Body of pancreas (tissue), 4 donors: ENCODE measurements around the gene EMILIN1. TPM values are rescaled to one million over a fixed set of nuclear protein-coding genes. Genes with fewer than 3 reads are reported as not detected.

ENCODE experiments used
- ATAC-seq: fragments of 150-250 bp; one replicate; pipeline ENCODE4 v1.9.1; 2016
- DNase-seq, 4 donors: peaks; one replicate each; pipeline ENCODE4 v3.0.0-alpha.2; 2019
- H3K27ac ChIP-seq, 4 donors: fragments of 200-600 bp; sonication (generic); 1 replicate in 3 of 4; 2 replicates in 1 of 4; pipeline versions ENCODE4 v1.5.1 to v1.6.1; 2016 to 2019; ENCODE audit warnings: mild to moderate bottlenecking in 1 of 4, mixed read lengths in 1 of 4, moderate library complexity in 1 of 4
- H3K27me3 ChIP-seq, 2 donors: fragments of 200-600 bp; sonication (generic); one replicate each; pipeline ENCODE4 v1.6.0; 2016; ENCODE audit warnings: mild to moderate bottlenecking in 1 of 2
- H3K36me3 ChIP-seq, 2 donors: fragments of 200-600 bp; sonication (generic); replicated peaks in 1 of 2; 2 replicates each; pipeline ENCODE4 v1.5.1; 2016; ENCODE audit warnings: low read depth in 2 of 2; ENCODE audit not compliant: insufficient read depth in 1 of 2
- H3K4me1 ChIP-seq: fragments of 200-600 bp; sonication (generic); one replicate; pipeline ENCODE4 v1.6.0; 2016
- H3K4me3 ChIP-seq, 2 donors: fragments of 200-600 bp; sonication (generic); 1 replicate in 1 of 2; 2 replicates in 1 of 2; pipeline ENCODE4 v1.5.1; 2016 to 2019
- H3K9me3 ChIP-seq, 3 donors: fragments of 200-600 bp; sonication (generic); 1 replicate in 2 of 3; 2 replicates in 1 of 3; pipeline ENCODE4 v1.5.1; 2016
- POLR2A ChIP-seq, 3 donors: fragments of 450-650 bp; IDR thresholded peaks; one replicate each; pipeline ENCODE4 v1.6.1; 2016; ENCODE audit warnings: antibody characterized with exemption in 3 of 3, mild to moderate bottlenecking in 2 of 3
- WGBS, 2 donors: methylation state at CpG; one replicate each; pipeline ENCODE4 v1.1.5; 2017; 5-methylcytosine and 5-hydroxymethylcytosine counted together
- intact Hi-C: fragments of 100-400 bp; cut with DNase I; formaldehyde crosslinking; loops from one replicate; pipeline ENCODE4 v1.15.1; 2023
- total RNA-seq, 2 donors: library from RNA; depleted of rRNA; stranded (reverse); fragments of >200 nt; gene quantifications; one replicate each; pipeline ENCODE4 v1.1.0, GENCODE V29; 2016
- TF ChIP-seq, protein P1 (sequence below), 7 experiments: fragments of 450-650 bp in 4 of 7; fragments of 200-600 bp in 3 of 7; sonication (generic) in 3 of 7; IDR thresholded peaks; one replicate each; pipeline ENCODE4 v1.5.1; 2016 to 2019; ENCODE audit warnings: antibody characterized with exemption in 7 of 7

Gene EMILIN1
- total RNA-seq, 2 donors from 2014 or later = 21.8 to 24.1 TPM

- peak overlapping the region; percentile 64 to 90 (median 86) for H3K27ac ChIP-seq
- intact Hi-C loops = no loop called here
- peak; percentile 92 to 95 (median 93) for DNase-seq
These were observed 28.0 kb upstream of the EMILIN1 start for GRCh38 chr2:27050281-27050995.

DNA sequence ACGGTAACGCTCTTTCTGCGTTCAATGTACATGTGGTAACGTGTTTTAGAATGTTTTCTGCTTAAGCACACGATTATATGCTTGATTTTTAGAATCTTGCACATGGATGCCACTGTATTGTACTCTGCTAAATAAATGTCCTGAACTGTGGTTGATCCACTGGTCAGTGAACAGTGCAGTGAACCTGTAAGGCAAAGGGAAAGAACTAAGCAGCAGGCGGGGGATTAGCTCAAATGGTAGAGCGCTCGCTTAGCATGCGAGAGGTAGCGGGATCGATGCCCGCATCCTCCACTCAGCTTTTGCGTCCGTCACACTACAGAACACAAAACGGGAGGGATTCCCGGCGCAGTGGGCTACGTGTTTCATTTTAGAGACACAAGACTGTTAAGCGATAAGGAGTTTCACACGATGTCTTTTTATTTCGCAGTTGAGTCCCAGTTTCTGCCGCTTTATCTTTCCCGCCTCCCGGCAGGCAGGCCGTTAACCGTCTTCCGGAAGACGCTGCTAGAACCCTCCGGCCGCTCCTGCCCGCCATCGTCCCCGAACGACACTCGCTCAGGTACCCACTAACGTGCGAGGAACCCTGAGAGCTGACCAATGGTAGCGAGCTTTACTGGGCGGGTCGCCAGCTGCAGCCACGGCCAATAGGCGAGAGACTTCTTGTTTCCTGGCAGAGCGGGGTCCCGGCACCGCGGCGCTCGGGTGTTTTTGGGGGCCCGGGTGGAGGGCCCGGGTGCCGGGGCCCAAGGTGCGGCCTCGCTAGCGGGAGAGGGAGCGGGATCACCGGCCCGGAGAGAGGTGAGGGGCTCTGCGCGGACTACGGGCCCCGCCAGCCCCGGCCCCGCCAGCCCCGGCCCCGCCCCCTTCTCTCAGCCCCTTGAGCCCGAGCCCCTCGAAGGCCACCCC lies 27.2 kb upstream of the EMILIN1 start, which contains the start of gene AGBL5:
TSS of gene AGBL5 (plus strand) at position 673 of the 906 bp plus-strand sequence. CDS start 1,291 bp downstream, outside the sequence.
- DNase-seq (peak; percentile 93 to 95 (median 95)), ATAC-seq (peak; percentile 78)
- H3K4me1 ChIP-seq = peaks cover 21% of the 10 kb centered on the region
- intact Hi-C loops = no loop called here
- 0% methylated on average over 32 to 64 of the region's 67 CpGs for WGBS, 2 donors
- no peaks in the 10 kb centered on the region for H3K9me3 ChIP-seq
- peak; percentile 12 to 61 (median 53) for TF ChIP-seq POLR2A (IDR thresholded peaks at IDR 0.05)
- TF ChIP-seq, protein P1, sequence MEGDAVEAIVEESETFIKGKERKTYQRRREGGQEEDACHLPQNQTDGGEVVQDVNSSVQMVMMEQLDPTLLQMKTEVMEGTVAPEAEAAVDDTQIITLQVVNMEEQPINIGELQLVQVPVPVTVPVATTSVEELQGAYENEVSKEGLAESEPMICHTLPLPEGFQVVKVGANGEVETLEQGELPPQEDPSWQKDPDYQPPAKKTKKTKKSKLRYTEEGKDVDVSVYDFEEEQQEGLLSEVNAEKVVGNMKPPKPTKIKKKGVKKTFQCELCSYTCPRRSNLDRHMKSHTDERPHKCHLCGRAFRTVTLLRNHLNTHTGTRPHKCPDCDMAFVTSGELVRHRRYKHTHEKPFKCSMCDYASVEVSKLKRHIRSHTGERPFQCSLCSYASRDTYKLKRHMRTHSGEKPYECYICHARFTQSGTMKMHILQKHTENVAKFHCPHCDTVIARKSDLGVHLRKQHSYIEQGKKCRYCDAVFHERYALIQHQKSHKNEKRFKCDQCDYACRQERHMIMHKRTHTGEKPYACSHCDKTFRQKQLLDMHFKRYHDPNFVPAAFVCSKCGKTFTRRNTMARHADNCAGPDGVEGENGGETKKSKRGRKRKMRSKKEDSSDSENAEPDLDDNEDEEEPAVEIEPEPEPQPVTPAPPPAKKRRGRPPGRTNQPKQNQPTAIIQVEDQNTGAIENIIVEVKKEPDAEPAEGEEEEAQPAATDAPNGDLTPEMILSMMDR (IDR thresholded peaks at IDR 0.05) = no peak
- peaks cover 0 to 2% of the 10 kb centered on the region in 2 donors for H3K36me3 ChIP-seq
- no peaks in the 10 kb centered on the region for H3K27me3 ChIP-seq
- H3K27ac ChIP-seq = peak within 1 kb of the TSS; percentile 64 to 90 (median 86)
- H3K4me3 ChIP-seq = peak within 1 kb of the TSS; percentile 79 to 89

More at GRCh38 chr2:27050281-27050995, 28.0 kb upstream of the EMILIN1 start:
- H3K4me3 ChIP-seq = peak overlapping the region; percentile 10 to 68
- H3K9me3 ChIP-seq = no peaks in the 10 kb centered on the region
- 0% methylated on average over 16 to 48 of the region's 48 CpGs for WGBS, 2 donors
- no peaks in the 10 kb centered on the region for H3K36me3 ChIP-seq
- peak in 2 of 3 donors; percentile 49 to 54 for TF ChIP-seq POLR2A (IDR thresholded peaks at IDR 0.05)
- TF ChIP-seq, protein P1 (IDR thresholded peaks at IDR 0.05) = peak in 6 of 7 experiments; percentile 9 to 61 (median 45)
- ATAC-seq = peak; percentile 78
- H3K4me1 ChIP-seq = peaks cover 21% of the 10 kb centered on the region
- no peaks in the 10 kb centered on the region for H3K27me3 ChIP-seq

- Histone ChIP-seq H3K27me3 (no peaks in the 10 kb centered on the region), H3K4me1 (peaks cover 21% of the 10 kb centered on the region), H3K36me3 (peaks cover 0 to 2% of the 10 kb centered on the region in 2 donors), H3K27ac (peak overlapping the region; percentile 64 to 90 (median 86)), H3K9me3 (no peaks in the 10 kb centered on the region), H3K4me3 (peak overlapping the region; percentile 79 to 89)
- peak in 3 of 4 donors; percentile 36 to 49 (median 37) for DNase-seq
- peak; percentile 0 for ATAC-seq
- WGBS, 2 donors = 4 to 18% methylated on average over 6 to 16 of the region's 24 CpGs
- intact Hi-C loops = no loop called here
- TF ChIP-seq, protein P1 (IDR thresholded peaks at IDR 0.05) = no peak
- TF ChIP-seq POLR2A (IDR thresholded peaks at IDR 0.05) = no peak
These were observed 26.3 kb upstream of the EMILIN1 start for GRCh38 chr2:27051902-27052645.

DNA sequence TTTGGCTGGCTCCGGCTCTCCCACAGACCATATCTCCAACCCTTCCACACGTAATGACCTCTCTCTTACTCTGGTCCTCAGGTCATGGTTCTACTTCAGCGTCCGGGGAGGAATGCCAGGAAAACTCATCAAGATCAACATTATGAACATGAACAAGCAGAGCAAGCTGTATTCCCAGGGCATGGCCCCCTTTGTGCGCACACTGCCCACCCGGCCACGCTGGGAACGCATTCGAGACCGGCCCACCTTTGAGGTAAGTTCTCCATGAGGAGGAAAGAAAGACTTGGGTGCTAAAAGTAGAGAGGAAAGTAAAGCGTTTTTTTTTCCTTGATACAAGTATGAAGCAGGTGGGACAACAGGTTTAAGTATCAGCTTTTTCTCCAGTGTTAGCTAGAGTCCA lies 25.1 kb upstream of the EMILIN1 start:
- ATAC-seq (no peak), DNase-seq (no peak)
- Histone ChIP-seq H3K9me3 (no peaks in the 10 kb centered on the region), H3K4me1 (peaks cover 21% of the 10 kb centered on the region), H3K27me3 (no peaks in the 10 kb centered on the region), H3K4me3 (no peak overlapping the region), H3K27ac (no peak overlapping the region), H3K36me3 (peaks cover 0 to 2% of the 10 kb centered on the region in 2 donors)
- intact Hi-C loops = no loop called here
- 78 to 79% methylated on average over 11 of the region's 11 CpGs for WGBS, 2 donors
- TF ChIP-seq, protein P1 (IDR thresholded peaks at IDR 0.05) = no peak
- no peak for TF ChIP-seq POLR2A (IDR thresholded peaks at IDR 0.05)
